ENCODE data around the gene NPFF.

- TF ChIP-seq CTCF (IDR thresholded peaks at IDR 0.05) (no peak), EP300 (IDR thresholded peaks at IDR 0.05) (no peak)
Observed at GRCh38 chr12:53474077-53474476, 33.2 kb downstream of the NPFF start.
